HL-60 (cell line): ENCODE data around the gene CPLANE1.

Experiments
- SPI1 ChIP-seq: IDR thresholded peaks from 2 replicates; pipeline ENCODE4 v1.6.1; 2012; ENCODE audit warnings: low read depth, mild to moderate bottlenecking, borderline replicate concordance
- TF ChIP-seq, protein P1 (sequence below): IDR thresholded peaks from one replicate; pipeline ENCODE4 v1.5.1; 2011; ENCODE audit warnings: low read length, control low read depth, inconsistent platforms; ENCODE audit not compliant: insufficient read depth
- TF ChIP-seq, protein P2 (sequence below): IDR thresholded peaks from 2 replicates; pipeline ENCODE4 v1.6.1; 2012; ENCODE audit warnings: low read depth; ENCODE audit not compliant: insufficient replicate concordance

- TF ChIP-seq, protein P1, sequence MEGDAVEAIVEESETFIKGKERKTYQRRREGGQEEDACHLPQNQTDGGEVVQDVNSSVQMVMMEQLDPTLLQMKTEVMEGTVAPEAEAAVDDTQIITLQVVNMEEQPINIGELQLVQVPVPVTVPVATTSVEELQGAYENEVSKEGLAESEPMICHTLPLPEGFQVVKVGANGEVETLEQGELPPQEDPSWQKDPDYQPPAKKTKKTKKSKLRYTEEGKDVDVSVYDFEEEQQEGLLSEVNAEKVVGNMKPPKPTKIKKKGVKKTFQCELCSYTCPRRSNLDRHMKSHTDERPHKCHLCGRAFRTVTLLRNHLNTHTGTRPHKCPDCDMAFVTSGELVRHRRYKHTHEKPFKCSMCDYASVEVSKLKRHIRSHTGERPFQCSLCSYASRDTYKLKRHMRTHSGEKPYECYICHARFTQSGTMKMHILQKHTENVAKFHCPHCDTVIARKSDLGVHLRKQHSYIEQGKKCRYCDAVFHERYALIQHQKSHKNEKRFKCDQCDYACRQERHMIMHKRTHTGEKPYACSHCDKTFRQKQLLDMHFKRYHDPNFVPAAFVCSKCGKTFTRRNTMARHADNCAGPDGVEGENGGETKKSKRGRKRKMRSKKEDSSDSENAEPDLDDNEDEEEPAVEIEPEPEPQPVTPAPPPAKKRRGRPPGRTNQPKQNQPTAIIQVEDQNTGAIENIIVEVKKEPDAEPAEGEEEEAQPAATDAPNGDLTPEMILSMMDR, result no peak
- TF ChIP-seq, protein P2, sequence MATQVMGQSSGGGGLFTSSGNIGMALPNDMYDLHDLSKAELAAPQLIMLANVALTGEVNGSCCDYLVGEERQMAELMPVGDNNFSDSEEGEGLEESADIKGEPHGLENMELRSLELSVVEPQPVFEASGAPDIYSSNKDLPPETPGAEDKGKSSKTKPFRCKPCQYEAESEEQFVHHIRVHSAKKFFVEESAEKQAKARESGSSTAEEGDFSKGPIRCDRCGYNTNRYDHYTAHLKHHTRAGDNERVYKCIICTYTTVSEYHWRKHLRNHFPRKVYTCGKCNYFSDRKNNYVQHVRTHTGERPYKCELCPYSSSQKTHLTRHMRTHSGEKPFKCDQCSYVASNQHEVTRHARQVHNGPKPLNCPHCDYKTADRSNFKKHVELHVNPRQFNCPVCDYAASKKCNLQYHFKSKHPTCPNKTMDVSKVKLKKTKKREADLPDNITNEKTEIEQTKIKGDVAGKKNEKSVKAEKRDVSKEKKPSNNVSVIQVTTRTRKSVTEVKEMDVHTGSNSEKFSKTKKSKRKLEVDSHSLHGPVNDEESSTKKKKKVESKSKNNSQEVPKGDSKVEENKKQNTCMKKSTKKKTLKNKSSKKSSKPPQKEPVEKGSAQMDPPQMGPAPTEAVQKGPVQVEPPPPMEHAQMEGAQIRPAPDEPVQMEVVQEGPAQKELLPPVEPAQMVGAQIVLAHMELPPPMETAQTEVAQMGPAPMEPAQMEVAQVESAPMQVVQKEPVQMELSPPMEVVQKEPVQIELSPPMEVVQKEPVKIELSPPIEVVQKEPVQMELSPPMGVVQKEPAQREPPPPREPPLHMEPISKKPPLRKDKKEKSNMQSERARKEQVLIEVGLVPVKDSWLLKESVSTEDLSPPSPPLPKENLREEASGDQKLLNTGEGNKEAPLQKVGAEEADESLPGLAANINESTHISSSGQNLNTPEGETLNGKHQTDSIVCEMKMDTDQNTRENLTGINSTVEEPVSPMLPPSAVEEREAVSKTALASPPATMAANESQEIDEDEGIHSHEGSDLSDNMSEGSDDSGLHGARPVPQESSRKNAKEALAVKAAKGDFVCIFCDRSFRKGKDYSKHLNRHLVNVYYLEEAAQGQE, result no peak
- no peak for TF ChIP-seq SPI1
Observed at GRCh38 chr5:37190592-37190991, 58.6 kb downstream of the CPLANE1 start.
